Skeletal muscle tissue (tissue), 4 donors: ENCODE results near the gene BEND5. TPM values are rescaled to one million over a fixed set of nuclear protein-coding genes. Genes with fewer than 3 reads are reported as not detected.

Experiments
- H3K27ac ChIP-seq: one replicate; pipeline ENCODE4 v1.7.0; 2013; ENCODE audit warnings: mild to moderate bottlenecking, low read depth, low read length, inconsistent platforms
- H3K27me3 ChIP-seq, 3 donors: one replicate each; pipeline ENCODE4 v1.7.0; 2013; ENCODE audit warnings: low read length in 3 of 3; ENCODE audit not compliant: control insufficient read depth in 3 of 3, insufficient read depth in 3 of 3
- H3K36me3 ChIP-seq, 3 donors: one replicate each; pipeline ENCODE4 v1.7.0; 2013; ENCODE audit warnings: low read length in 3 of 3; ENCODE audit not compliant: control insufficient read depth in 3 of 3, insufficient read depth in 3 of 3
- H3K4me1 ChIP-seq, 3 donors: one replicate each; pipeline ENCODE4 v1.7.0; 2013; ENCODE audit warnings: low read length in 3 of 3, mild to moderate bottlenecking in 3 of 3; ENCODE audit not compliant: control insufficient read depth in 3 of 3, insufficient read depth in 3 of 3
- H3K4me3 ChIP-seq, 3 donors: one replicate each; pipeline ENCODE4 v1.7.0; 2013; ENCODE audit warnings: low read length in 3 of 3
- H3K9ac ChIP-seq, 3 donors: one replicate each; pipeline ENCODE4 v1.7.0; 2013; ENCODE audit warnings: low read length in 3 of 3, mild to moderate bottlenecking in 3 of 3, moderate library complexity in 2 of 3, low read depth in 1 of 3
- H3K9me3 ChIP-seq, 3 donors: one replicate each; pipeline ENCODE4 v1.7.0; 2013; ENCODE audit warnings: low read length in 3 of 3; ENCODE audit not compliant: control insufficient read depth in 3 of 3
- total RNA-seq: library from RNA; depleted of rRNA; stranded (reverse); fragments of >200 nt; gene quantifications from one replicate; pipeline ENCODE4 v1.2.3, GENCODE V29; 2014
- donor health status: Osteomylitis.

Gene BEND5
- total RNA-seq, 1 donor from 2014 or later = 5.7 TPM

- Histone ChIP-seq H3K4me1 (peaks cover 16 to 25% (median 18%) of the 10 kb centered on the region in 3 donors), H3K36me3 (peaks cover 0 to under 1% (median under 1%) of the 10 kb centered on the region in 3 donors), H3K27me3 (no peaks in the 10 kb centered on the region), H3K4me3 (no peak overlapping the region), H3K9ac (no peak overlapping the region), H3K9me3 (no peaks in the 10 kb centered on the region), H3K27ac (no peak overlapping the region)
These were observed 5.1 kb downstream of the BEND5 start for GRCh38 chr1:48771561-48771960.

- no peak overlapping the region for H3K4me3 ChIP-seq
- peaks cover 8 to 13% (median 11%) of the 10 kb centered on the region in 3 donors for H3K4me1 ChIP-seq
- no peaks in the 10 kb centered on the region for H3K27me3 ChIP-seq
These were observed 8.6 kb downstream of the BEND5 start for GRCh38 chr1:48767975-48768510.

GRCh38 chr1:48765335-48765734, 11.4 kb downstream of the BEND5 start:
- Histone ChIP-seq H3K4me1 (peaks cover 0 to 3% (median 0%) of the 10 kb centered on the region in 3 donors), H3K36me3 (peaks cover 3 to 17% (median 11%) of the 10 kb centered on the region in 3 donors), H3K4me3 (no peak overlapping the region), H3K9me3 (no peaks in the 10 kb centered on the region), H3K9ac (no peak overlapping the region), H3K27ac (no peak overlapping the region), H3K27me3 (no peaks in the 10 kb centered on the region)

More at GRCh38 chr1:48767975-48768510, 8.6 kb downstream of the BEND5 start:
- Histone ChIP-seq H3K9ac (no peak overlapping the region), H3K27ac (no peak overlapping the region), H3K36me3 (peaks cover 0 to 12% (median 6%) of the 10 kb centered on the region in 3 donors), H3K9me3 (no peaks in the 10 kb centered on the region)

GRCh38 chr1:48761986-48762385, 14.7 kb downstream of the BEND5 start:
- H3K9ac ChIP-seq = no peak overlapping the region
- no peaks in the 10 kb centered on the region for H3K27me3 ChIP-seq
- H3K9me3 ChIP-seq = no peaks in the 10 kb centered on the region
- H3K36me3 ChIP-seq = peaks cover 16 to 29% (median 28%) of the 10 kb centered on the region in 3 donors
- H3K4me1 ChIP-seq = peaks cover 0 to 3% (median 0%) of the 10 kb centered on the region in 3 donors
- no peak overlapping the region for H3K4me3 ChIP-seq
- H3K27ac ChIP-seq = no peak overlapping the region

GRCh38 chr1:48761411-48761810, 15.3 kb downstream of the BEND5 start:
- Histone ChIP-seq H3K9me3 (no peaks in the 10 kb centered on the region), H3K27me3 (no peaks in the 10 kb centered on the region), H3K36me3 (peaks cover 16 to 32% (median 31%) of the 10 kb centered on the region in 3 donors), H3K27ac (no peak overlapping the region), H3K9ac (no peak overlapping the region), H3K4me3 (no peak overlapping the region), H3K4me1 (peaks cover 0 to 3% (median 0%) of the 10 kb centered on the region in 3 donors)

- Histone ChIP-seq H3K27me3 (no peaks in the 10 kb centered on the region), H3K9ac (no peak overlapping the region), H3K36me3 (peaks cover 16 to 31% (median 29%) of the 10 kb centered on the region in 3 donors), H3K4me3 (no peak overlapping the region), H3K9me3 (no peaks in the 10 kb centered on the region), H3K4me1 (peaks cover 0 to 3% (median 0%) of the 10 kb centered on the region in 3 donors), H3K27ac (no peak overlapping the region)
These were observed 15.8 kb downstream of the BEND5 start for GRCh38 chr1:48760857-48761256.

- Histone ChIP-seq H3K4me1 (peaks cover 0 to 3% (median 0%) of the 10 kb centered on the region in 3 donors), H3K9ac (no peak overlapping the region), H3K9me3 (no peaks in the 10 kb centered on the region), H3K4me3 (no peak overlapping the region), H3K27ac (no peak overlapping the region), H3K36me3 (peaks cover 24 to 41% (median 31%) of the 10 kb centered on the region in 3 donors), H3K27me3 (no peaks in the 10 kb centered on the region)
These were observed 17.7 kb downstream of the BEND5 start for GRCh38 chr1:48758976-48759375.

- H3K4me3 ChIP-seq = no peak overlapping the region
- H3K9ac ChIP-seq = no peak overlapping the region
- H3K27me3 ChIP-seq = no peaks in the 10 kb centered on the region
- H3K36me3 ChIP-seq = peaks cover 24 to 47% (median 28%) of the 10 kb centered on the region in 3 donors
- no peaks in the 10 kb centered on the region for H3K9me3 ChIP-seq
- peaks cover 0 to 1% (median 0%) of the 10 kb centered on the region in 3 donors for H3K4me1 ChIP-seq
- H3K27ac ChIP-seq = no peak overlapping the region
These were observed 19.3 kb downstream of the BEND5 start for GRCh38 chr1:48757363-48757762.

GRCh38 chr1:48756683-48757316, 19.9 kb downstream of the BEND5 start:
- no peaks in the 10 kb centered on the region for H3K4me1 ChIP-seq

GRCh38 chr1:48753293-48753692, 23.4 kb downstream of the BEND5 start:
- Histone ChIP-seq H3K36me3 (peaks cover 15 to 31% (median 27%) of the 10 kb centered on the region in 3 donors), H3K27ac (no peak overlapping the region), H3K27me3 (no peaks in the 10 kb centered on the region), H3K9ac (no peak overlapping the region), H3K4me1 (no peaks in the 10 kb centered on the region), H3K4me3 (no peak overlapping the region), H3K9me3 (no peaks in the 10 kb centered on the region)

More at GRCh38 chr1:48756683-48757316, 19.9 kb downstream of the BEND5 start:
- Histone ChIP-seq H3K9me3 (no peaks in the 10 kb centered on the region), H3K27me3 (no peaks in the 10 kb centered on the region), H3K36me3 (peaks cover 24 to 47% (median 28%) of the 10 kb centered on the region in 3 donors), H3K27ac (no peak overlapping the region), H3K4me3 (no peak overlapping the region), H3K9ac (no peak overlapping the region)
